Nucleus accumbens (tissue), 56 donors: Measurements from ENCODE around the gene UBN1.

Experiments
- DNase-seq, 56 donors: peaks; one replicate each; lab custom pipeline; 2025; lab: John Stamatoyannopoulos, UW

The UBN1 gene

GRCh38 chr16:4852221-4852872, 5.1 kb downstream of the UBN1 start:
- DNase-seq = no peak

DNA sequence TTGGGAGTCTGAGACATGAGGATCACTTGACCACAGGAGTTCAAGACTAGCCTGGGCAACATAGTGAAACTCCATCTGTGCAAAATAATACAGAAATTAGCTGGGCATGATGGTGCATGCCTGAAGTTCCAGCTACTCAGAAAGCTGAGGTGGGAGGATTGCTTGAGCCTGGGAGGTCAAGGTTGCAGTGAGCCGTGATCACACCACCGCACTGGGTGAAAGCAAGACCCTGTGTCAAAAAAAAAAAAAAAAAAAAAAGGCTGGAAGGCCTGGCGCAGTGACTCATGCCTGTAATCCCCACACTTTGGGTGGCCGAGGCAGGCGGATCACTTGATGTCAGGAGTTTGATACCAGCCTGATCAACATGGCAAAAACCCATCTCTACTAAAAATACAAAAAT, 8.1 kb downstream of the UBN1 start:
- DNase-seq = no peak

DNA sequence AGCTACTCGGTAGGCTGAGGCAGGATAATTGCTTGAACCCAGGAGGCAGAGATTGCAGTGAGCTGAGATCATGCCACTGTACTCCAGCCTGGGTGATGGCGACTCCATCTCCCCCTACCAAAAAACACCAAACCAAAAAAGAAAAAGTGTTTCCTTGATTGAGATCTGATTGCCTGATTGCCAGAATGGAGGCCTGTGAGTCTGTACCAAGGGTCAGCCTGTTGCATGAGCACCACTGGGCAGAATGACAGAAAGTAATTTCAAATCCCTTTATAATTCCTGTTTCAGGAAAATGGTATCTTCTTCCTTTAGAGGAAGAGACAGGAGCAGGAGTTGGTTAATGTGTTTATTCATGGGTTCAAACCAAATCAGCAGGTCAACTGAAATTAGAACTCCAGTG, 8.5 kb downstream of the UBN1 start:
- no peak for DNase-seq

GRCh38 chr16:4859190-4859899, 12.1 kb downstream of the UBN1 start:
- no peak for DNase-seq

- no peak for DNase-seq
These were observed 12.6 kb downstream of the UBN1 start for GRCh38 chr16:4859900-4860255.

DNA sequence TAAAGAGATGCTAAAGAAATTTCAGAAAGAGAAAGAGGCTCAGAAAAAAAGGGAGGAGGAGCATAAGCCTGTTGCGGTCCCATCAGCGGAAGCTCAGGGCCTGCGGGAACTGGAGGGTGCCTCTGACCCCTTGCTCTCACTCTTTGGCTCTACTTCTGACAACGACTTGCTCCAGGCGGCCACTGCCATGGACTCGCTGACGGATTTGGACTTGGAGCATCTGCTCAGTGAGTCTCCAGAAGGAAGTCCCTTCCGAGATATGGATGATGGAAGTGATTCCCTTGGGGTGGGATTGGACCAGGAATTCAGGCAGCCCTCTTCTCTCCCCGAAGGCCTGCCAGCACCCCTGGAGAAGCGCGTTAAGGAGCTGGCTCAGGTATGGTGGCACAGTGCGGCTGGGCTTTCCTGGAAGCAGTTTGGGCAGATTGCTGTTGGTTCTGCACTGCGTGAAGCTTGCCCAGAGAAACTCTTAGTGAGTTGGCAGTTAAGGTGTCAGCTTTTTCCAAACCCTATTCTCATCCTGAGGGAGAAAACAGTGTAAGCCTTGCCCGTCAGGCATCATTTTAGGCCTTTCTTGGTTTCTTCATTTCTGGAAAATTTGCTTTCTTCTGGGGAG, 13.6 kb downstream of the UBN1 start:
- no peak for DNase-seq

- no peak for DNase-seq
These were observed 15.4 kb downstream of the UBN1 start for GRCh38 chr16:4862639-4863038.

DNA sequence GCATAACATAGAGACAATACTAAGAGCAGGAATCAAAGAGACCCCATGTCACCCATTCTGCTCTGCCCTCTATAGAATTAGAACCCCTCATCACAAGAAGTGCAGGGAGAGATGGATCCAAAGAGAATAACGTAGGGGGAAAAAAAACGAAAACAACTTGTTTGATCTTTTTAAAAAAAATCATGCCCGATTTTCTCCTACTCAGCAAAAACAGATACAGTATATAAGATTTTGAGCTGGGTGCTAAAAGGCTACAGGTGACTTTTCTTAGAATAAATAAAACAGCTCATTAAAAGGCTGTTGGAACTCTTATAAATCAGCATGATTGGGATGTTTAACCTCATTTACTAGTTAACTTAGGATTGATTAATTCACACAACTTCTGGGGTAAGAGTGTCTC, 17.4 kb downstream of the UBN1 start:
- DNase-seq = no peak

- DNase-seq = no peak
These were observed 18.1 kb downstream of the UBN1 start for GRCh38 chr16:4865231-4865860.

DNA sequence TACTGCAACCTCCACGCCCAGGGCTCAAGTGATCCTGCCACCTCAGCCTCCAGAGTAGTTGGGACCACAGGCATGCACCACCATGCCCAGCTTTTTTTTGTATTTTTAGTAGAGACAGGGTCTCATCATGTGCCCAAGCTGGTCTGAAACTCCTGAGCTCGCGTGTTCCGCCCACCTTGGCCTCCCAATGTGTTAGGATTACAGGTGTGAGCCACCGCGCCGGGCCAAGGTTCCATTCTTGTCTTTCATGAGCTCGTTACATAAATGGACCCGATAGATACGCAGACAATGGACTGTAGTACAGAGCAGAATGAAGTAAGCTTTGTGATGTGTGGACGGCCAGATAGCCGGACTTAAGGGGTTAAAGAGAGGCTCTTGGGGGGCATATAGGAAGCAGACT, 19.3 kb downstream of the UBN1 start:
- DNase-seq = no peak

- DNase-seq = no peak
These were observed 20.7 kb downstream of the UBN1 start for GRCh38 chr16:4868026-4868425.

DNA sequence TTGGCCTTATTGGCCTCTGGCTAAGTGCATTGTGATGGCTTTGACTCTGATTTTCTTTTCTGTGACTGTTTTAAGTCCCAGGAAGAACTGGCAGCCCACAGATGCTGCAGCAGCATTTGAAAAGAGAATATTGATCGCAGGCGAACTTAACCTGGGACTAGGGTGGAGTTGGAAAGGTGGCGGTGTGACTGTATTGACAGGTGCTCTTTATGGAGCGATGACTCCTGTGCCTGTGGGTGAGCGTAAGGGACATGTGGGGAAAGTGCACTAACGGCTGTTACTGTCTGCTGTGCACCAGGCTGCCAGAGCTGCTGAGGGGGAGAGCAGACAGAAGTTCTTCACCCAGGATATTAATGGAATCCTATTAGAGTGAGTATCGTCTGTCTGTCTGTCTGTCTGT, 21.3 kb downstream of the UBN1 start:
- DNase-seq = peak in 1 of 56 donors; percentile 12

GRCh38 chr16:4869147-4869805, 22.0 kb downstream of the UBN1 start:
- DNase-seq = no peak

GRCh38 chr16:4870138-4870671, 22.9 kb downstream of the UBN1 start:
- peak in 15 of 56 donors; percentile 9 to 61 (median 23) for DNase-seq

DNA sequence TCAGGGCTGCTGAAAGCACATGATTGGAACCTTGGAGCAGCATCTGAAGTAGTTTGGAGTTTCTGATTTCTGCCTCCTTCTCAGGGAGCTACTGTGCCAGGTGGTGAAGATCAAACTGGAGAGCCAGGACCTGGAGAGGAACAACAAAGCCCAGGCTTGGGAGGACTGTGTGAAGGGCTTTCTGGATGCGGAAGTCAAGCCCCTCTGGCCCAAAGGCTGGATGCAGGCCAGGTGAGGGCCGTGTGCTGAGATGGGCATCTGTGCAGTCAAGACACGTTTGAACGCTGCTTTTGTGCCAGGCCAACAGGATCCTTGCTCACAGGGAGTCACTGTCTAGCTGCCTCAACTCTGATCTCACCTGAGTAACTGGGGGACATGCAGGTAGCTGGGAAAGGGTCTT, 23.8 kb downstream of the UBN1 start:
- no peak for DNase-seq

GRCh38 chr16:4873091-4873490, 25.8 kb downstream of the UBN1 start:
- DNase-seq = no peak

- no peak for DNase-seq
These were observed 27.4 kb downstream of the UBN1 start for GRCh38 chr16:4874666-4875065.

DNA sequence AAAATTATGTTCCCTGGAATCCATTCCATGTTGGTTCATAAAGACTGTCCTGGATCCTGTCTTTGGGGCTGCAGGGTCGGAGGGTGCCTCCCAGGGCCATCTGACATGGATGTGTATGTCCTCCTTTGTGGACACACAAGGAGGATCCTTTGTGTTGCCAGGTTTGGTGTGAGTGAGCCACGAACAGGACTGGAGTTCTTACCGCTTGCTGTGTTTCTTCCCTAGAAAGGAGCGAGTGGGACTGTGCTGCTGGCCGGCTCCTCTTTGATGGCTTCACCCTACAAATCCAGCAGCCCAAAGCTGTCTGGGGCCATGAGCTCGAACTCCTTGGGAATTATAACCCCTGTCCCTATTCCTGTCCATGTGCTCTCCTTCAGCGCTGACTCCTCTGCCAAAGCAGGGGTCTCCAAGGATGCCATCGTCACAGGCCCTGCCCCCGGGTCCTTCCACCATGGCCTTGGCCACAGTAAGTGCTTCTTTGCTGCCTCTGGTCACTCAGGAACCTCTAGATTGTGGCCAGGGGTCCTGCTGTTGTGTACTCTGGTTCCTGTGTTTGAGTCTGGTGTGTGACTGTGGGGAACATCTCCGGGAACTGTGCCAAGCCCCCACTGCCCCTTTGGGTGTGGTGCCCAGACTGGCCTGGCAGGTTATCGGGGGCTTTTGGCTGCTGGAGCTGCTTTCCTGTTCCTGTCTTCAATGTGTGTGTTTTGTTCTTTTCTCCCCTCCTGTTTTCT, 29.5 kb downstream of the UBN1 start:
- DNase-seq = no peak

DNA sequence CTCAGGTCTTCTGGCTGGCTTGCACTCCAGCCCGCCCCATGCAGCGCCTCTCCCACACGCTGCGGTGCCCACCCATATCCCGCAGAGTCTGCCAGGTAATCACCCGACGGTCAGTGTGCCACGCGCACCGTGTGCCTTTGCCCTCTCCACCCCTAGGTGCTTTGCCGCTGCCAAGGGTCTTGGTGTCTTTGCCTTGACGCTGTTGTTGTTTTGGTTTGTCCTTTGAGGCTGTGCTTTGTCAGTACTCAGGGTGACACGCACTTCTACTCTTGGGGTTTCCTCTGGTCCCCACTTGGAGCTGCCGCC, 30.1 kb downstream of the UBN1 start:
- DNase-seq = no peak

GRCh38 chr16:4879049-4879448, 31.8 kb downstream of the UBN1 start:
- no peak for DNase-seq
